GM18909 (cell line): ENCODE measurements around the gene SGCD.

Experiments
- ATAC-seq: cut with Tn5 transposase; IDR thresholded peaks from one replicate; pipeline ENCODE4 v1.9.1; 2021; ENCODE audit warnings: mild to moderate bottlenecking; ENCODE audit not compliant: unreplicated experiment, poor library complexity

SGCD gene

GRCh38 chr5:156815988-156816599, 489.1 kb downstream of the SGCD start:
- ATAC-seq = peak; percentile 87
